NCI-H460 (cell line): ENCODE data around the gene PKD1L1. TPM values are rescaled to one million over a fixed set of nuclear protein-coding genes. Genes with fewer than 3 reads are reported as not detected.
"Not testable (repeated sequence)": the region's sequence is repeated elsewhere in the genome, so short reads cannot be mapped to it uniquely, and the experiment has no call there.

ENCODE experiments used
- DNase-seq: peaks from one replicate; pipeline ENCODE4 v3.0.0-alpha.2; 2016; ENCODE audit warnings: low read depth; ENCODE audit errors: extremely low read depth
- total RNA-seq: library from RNA; depleted of rRNA; stranded (reverse); fragments of >200 nt; shearing (Covaris generic); gene quantifications from 2 replicates; pipeline ENCODE4 v1.2.3, GENCODE V29; 2014

The PKD1L1 gene
- total RNA-seq, 1 experiment from 2014 or later: 0.05 TPM

DNA sequence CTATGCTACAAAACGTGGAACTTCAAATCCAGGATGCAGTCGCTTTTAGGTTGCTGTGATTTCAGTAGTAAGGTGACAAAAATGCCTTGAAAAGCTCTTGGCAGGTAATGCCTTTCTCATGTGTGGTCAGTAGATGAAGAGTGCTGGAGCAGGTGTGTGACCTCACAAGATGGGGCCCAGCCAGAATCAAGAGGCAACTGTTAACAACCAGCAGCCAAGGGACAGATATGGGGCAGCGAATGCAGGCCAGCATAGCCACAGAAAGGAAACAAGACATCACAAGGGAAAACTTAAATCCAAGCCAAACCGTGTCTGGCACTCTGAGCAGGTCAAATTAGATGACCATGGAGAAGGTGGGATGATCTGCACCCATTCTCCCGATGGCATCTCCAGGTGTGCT is 18.9 kb upstream of the PKD1L1 start:
- DNase-seq: no peak

DNA sequence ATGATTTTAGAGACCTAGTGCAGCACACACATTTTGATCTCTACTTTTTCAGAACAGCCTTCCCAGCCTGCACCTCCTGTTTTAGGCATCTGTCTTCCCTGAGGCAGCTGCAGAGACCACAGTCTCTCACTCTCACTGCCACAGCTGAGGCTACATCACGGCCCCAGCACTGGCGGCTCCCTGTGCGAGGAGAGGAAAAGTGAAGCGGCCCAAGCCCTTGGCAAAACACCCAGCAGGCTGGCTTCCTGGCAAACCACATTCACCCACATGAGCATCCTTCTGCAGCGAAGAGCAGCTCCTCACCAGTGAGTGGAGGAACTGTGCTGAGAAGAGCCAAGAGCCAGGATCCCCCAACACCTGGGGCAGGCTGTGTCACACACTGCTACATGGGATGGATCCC is 17.2 kb upstream of the PKD1L1 start:
- no peak for DNase-seq

DNA sequence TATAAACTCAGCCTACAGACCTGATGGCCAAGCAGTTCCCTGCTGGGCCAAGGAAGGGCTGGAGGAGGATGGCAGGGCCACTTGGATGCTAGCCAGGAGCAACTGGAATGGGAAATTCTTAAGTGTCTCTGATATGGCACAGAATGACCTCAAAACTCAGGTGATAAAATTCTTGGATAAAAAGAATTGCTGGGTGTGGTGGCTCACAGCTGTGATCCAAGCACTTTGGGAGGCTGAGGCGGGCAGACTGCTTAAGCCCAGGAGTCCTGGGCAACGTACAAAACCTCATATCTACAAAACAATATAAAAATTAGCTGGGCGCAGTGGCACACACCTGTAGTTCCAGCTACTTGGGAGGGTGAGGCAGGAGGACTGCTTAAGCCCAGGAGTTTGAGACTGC is 14.0 kb upstream of the PKD1L1 start:
- DNase-seq: no peak

DNA sequence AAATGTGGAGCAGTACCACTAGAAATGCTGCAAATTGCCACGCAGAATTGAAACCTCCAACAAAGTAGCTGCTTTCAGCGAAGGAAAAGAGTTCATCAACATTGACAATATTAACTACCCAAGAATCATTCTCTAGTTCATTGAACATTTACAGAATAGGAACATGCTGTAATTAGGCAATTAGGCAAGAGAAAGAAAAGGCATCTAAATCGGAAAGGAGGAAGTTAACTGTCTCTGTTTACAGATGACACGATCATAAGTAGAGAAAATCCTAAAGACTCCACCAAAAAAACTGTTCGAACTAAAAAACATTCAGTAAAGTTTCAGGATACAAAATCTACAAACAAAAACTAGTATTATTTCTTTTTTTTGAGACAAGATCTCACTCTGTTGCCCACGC is 8.9 kb upstream of the PKD1L1 start:
- DNase-seq: no peak

DNA sequence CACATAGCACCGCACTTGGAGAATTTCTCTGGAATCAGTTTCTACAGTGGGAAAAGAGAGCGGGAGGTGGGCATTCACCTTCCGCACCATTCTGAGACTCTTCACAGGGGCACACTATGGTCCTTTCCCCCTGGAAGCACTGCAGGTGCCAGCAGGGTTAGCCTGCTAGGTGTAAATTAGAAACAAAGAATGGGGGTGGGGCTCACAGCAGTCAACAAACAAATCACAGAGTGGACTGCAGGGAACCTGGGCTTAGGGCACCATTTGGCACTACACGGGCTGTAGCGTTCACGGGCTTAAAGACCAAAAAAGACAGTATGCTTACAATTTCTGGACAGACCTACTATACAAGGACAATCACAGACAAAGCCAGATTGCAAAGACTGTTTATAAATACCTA is 8.0 kb upstream of the PKD1L1 start:
- DNase-seq: no peak

DNA sequence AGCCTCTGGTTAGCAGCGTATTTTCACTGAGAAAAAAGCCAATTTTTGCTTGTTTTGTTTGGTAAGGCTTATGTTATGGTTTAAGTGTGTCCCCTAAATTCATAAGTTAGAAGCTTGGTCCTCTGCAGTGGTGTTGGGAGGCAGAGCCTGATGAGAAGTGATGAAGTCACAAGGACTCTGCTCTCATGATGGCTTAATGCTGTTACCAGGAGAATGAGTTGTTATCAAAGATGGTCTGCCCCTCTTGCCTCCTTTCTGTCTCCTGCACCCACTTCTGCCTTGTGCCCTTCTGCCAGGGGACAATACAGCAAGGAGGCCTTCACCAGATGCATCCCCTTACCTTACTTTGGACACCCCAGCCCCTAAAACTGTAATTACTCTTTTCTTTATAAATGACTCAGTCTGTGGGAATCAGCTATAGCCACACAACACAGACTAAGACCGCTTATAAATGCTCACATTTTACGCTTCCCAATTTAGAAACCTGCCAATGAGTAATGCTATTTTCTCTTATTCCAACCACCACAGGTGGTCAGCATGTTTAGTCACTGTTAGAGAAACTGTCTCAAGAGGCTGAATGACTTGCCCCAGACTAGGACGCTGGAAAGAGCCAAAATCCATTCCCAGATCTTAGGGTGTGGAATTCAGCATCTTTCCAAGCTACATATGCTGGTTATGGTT is 6.1 kb upstream of the PKD1L1 start:
- no peak for DNase-seq

DNA sequence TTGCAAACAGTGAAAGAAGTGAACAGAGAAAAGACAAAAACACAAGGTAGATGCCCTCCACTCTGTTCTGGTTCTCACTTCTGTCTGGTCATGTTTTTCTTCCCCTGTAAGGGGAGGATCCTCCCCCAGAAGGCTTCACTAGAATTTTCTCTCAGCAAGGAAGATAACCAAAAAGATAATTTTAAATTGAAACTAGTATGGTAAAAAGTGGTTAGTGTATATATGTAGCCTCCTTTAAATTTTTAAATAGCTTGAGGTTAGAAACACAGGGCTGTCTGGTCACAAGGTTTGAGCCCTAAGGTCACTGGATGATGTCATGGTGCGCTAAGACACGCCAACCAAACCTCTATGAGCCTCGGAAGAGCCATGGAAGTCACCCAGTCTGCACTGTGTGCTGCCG is 5.6 kb upstream of the PKD1L1 start:
- DNase-seq: no peak

DNA sequence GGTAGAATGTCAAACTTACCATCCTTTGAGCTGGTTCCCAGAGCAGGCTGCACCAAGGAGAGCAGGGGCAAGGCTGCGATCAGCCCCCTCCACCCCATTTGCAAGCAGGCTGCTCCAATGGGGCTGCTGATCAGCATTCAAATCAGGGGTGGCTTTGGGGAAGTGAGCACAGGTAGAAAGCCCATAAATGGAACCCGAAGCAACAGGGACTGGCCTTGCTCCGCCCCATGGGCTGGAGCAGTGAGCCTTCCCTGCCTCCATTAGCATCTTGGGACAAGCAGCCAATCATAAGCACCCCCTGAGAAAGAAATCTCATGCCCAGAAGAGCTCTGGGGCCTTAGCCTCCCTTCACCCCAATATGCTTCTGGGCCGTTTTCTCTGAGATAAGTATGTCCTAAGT is 4.0 kb upstream of the PKD1L1 start:
- no peak for DNase-seq

DNA sequence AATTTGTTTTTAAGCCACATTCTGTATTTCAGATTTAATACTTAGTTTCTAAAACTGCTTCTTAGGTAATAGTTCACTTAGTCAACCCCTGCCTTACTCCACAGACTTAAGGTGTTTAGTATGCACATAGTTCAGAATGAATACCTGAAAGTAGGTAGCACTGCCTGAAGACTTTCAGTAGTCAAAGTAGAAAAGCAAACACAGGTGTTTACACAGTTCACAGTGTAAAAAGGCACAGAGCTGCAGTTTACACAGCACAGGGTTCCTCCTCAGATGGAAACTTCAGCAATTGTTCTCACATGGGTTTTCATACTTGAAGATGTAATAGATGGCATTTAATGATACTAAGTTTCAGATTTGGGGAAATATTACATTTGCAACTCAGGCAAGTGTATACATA is 3.1 kb upstream of the PKD1L1 start:
- no peak for DNase-seq

DNA sequence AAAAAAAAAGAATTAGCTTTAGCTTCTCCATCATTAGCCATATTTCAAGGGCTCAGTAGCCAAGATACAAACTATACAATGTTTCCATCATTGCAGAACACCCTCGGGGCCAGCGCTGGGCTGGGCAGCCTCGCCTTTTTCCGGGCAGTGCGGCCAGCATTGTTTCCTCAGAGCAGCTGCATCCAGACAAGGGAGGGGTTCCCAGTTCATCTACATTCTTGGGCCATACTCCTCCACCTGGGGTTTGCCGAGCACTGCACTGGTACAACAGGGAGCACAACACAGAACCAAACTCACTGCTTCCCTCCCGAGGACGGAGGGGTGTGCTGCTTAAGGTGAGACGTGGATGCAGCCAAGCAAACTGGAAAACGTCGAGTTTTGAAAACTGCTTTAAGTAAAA is 2.4 kb upstream of the PKD1L1 start:
- no peak for DNase-seq

DNA sequence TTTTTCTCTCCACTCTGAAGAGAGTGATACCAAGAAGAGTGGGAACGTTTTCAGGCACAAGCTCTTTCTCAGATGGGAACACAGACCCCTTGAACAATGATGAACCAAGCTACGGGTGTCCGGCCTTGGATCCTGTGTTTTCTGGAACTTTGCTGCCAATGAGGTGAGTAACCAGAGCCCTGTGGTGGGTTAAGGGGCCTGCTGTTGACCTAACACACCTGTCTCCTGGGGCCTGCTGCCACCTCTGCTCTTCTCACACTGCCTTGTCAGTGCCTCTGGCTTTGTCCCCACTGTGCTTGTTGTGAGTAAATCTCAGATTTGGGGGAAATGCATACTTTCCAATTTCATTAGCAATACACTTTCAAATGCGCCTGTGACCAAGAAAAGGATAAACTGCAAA is 1.4 kb upstream of the PKD1L1 start:
- no peak for DNase-seq

DNA sequence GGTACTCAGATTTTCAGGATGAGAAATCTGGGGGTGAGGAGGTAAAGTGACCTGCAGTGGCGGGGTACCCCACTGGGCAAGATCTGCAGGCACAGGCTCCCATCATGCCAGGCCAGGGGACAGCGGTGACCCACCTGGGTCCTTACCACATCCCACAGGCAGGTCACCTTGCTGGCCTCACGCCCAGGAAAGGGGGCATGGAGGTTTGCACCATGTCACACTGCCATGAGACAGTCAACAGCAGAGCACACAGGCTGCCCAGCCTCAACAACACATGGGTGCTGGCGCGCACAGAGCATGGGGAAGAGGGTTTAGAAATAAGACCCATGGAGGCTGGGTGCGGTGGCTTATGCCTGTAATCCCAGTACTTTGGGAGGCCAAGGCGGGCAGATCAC is 914 bp downstream of the PKD1L1 start:
- no peak for DNase-seq

DNA sequence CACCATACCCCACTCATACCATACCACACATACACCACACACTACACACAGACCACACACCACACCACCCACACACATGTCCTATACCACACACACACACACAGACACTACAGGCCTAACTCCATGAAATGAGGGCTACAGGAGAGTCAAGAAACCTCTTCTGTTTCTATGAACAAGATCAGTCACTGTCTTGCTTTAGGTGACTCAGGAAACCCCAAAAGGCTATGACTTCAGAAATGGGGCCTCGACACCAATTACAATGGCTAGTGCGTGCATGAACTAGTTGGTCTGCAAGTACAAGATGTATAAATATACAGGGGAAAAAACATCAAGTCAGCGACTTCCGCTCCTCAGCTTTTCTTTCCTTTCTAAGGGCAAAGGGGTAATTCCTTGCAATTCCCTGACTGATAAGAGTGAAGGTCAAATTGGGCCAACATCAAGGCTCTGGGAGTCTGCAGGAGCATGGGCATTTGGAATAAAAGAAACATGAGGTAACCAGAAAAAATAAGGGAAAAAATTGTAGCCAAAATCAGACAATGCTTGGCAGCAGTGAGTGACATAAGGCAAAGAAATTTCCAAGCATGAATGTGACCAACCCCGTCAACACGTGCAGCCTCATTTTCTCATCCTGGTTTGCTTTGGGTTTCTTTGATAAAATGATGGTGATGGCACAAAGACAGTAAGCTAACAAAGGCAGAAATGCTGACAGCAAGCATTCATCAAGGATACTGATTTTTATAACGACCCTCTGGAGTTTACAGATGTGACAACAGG is 1.5 kb downstream of the PKD1L1 start:
- DNase-seq: no peak

DNA sequence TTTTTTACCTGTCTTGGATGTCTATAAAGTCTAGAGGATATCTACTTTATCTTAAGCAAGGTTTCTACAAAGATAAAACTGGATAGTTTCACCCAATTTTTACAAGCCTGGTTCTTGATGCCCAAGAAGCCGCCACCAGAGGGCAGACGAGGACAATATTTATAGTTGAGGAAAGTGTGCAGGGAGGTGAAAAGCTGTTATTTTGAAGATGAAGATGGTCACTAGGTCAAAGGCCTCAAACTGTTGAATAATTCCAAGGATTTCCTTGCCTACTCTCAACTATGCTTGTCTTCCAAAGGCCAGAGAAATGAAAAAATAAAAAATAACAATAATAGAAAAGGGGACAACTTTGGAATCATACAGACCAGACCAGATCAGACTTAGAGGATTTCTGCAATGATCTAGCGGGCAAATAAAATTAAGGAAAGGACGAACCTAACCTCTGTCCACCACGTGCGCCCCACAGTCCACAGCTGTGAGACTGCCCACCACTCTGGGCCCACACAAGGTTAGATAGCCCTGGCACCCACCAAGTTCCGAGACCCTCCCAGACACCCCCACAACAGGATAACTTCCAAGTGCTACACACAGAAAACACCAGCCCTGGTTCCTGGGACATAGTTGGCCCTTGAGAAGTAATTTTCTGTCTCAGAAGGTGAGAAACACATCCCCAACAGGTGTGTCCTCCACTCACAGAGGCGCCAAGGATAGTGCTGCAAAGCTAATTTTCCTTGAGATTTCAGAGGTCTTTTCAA is 2.8 kb downstream of the PKD1L1 start:
- peak; percentile 71 for DNase-seq

DNA sequence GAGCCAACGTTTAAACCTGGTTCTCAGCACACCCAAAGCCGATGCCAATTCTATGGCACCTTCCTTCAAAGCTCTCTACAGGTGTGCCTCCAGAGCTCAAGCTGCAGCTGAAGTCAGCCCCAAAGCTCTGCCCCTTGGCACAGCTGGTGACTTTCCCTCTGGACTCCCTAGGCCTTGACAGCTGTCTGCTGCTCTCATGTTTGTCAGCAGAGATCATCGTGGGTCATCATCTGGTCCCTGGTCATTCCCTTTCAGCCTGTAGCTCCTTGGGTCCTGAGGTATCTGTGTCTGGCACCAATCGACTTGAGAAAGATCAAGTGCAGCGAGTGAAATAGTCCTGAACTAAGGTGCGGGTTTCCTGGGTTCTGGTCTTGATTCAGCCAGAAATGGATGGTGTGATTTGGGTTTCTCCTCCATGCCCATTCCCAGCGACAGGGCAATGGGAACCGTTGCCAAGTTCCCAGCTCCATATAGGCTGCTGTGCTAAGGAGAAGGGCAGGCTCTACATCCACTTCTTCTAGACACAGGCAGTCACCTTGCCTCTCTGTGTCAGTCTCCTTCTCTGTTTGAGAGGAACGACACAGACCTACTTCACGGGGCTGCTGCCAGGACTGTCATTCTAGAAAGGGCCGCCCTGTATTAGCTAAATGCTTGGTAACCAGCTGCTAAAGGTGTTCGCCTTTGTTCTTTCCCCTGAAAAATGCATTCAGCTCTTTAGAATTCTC is 3.6 kb downstream of the PKD1L1 start:
- no peak for DNase-seq

DNA sequence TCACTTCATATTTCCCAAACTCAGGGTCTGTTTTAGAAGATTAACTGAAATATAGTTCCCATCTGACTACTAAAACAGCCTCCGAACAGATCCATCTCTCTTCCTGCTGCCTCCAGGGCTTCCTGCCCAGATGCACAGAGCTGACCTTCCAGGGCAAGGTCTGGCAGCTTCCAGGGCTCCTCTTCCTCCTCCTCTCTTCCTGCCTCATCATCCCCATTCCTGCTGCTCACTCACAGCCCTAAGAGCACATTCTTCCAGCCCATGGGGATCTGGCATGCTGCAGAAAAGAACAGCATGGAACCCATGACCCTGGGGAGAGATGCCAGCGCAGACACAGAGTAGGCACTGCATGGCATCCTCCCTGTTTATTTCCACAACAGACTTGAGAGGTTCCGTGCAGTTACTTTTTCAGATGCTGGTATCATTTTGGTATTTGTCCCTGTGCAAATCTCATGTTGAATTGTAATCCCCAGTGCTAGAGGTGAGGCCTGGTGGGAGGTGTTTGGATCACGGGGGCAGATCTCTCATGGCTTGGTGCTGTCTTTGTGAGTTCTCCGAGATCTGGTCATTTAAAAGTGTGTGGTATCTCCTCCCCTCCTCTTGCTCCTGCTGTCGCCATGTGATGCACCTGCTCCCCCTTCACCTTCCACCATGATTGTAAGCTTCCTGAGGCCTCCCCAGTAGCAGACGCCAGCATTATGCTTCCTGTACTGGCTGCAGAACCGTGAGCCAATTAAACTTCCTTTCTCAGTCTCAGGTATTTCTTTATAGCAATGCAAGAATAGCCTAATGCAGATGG is 4.4 kb downstream of the PKD1L1 start:
- no peak for DNase-seq

DNA sequence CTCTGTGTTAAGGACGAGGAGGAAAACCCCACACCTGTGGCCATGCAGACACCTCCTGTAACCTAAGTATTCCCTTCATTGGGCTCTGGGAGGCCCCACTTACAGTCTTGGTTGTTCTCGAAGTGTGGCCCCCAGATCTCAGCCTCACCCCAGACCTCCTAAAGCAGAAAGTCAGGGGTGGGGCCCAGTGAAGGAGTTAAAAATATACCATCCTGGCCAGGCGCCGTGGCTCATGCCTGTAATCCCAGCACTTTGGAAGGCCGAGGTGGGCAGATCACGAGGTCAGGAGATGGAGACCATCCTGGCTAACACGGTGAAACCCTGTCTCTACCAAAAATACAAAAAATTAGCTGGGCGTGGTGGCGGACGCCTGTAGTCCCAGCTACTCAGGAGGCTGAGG is 5.6 kb downstream of the PKD1L1 start:
- not testable (repeated sequence) for DNase-seq

DNA sequence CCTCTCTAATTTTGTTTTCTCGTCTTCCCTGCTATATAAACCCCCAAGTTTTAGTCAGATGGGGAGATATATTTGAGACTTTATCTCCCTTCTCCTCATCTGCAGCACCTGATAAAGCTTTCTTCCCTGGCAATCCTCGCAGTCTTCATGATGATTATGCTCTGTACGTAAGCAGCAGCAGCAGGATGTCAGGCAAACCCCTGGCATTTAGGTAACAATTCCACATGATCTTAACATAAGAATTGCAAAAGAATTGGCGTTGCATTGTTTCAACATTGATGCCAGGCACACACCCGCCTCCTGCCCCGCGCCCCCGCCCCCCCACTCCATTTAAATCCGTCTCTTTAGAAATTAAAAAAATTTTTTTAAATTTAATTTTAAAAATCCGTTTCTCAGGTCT is 6.1 kb downstream of the PKD1L1 start:
- DNase-seq: no peak

DNA sequence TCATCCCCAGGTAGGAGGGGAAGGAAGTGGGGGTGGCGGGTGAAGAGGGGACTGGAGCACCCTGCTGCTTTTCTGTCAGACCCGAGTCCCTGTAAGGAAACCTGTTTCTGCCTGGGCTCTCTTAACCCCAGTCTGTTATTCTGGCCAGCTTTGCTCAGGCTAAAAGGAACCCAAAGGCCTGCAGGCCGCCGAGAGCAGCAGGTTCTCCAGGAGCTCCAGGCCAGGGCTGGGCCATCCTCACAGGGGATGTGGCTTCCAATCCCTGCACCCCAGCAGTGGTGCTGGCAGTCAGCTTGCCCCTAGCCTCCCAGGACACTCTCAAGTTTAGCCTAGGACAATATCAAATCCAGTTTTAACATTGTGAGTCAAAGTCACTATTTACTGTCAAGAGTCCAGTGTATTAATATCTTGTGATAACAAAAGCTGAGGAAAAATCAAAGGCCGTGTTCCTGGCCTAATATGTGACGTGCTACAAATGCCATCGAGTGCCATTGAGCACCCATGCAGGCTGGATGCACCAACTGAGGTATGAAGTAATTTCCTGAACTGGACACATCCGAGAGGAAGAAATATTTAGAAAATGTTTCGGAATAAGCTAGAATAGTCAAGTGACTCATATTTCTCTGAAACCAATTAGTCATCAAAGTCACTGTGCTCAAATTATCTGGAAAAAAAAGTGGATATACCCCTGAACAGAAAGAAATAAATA is 7.0 kb downstream of the PKD1L1 start:
- DNase-seq: no peak
